Measurements from ENCODE around the gene RNF183. TPM values are rescaled to one million over a fixed set of nuclear protein-coding genes. Genes with fewer than 3 reads are reported as not detected.

RNF183 gene
- total RNA-seq, 1 donor from 2014 or later = not detected

DNA sequence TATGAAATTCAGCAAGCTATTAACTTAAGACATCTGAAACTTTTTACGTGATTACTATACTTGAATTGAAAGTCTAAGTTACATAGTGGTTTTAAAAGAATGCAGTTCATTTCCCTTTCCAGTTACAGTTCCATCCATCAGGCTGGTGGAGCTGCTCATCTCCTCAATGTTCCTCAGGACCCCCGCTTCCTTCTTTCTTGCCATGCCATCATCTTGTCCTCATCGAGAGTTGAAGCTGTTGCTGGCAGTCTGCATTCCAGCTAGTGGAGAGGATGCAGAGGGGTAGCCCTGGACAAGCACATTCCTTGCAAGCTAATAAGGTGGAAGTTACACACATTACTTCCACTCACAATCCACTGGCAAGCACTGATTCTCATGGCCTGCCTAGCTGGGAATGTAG lies 8.8 kb upstream of the RNF183 start:
- POLR2A ChIA-PET = no interaction called here

DNA sequence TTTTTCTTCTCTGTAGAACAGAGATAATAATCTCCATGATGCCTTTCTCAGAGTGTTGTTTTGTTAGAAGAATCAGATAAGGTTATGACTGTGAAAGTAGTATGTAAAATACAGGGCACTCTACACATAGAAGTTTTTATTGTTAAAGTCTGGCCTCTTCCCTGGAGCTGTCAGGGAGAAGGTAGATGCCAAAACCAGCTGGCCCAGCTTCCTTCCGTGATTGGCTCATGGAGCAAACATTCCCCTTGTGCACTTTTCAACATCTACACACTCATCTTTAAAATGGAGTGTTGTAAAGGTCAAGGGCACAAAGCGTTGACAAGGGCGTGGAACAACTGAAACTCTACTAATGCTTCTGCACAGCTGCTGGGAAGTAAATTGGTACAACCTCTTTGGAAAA lies 7.4 kb upstream of the RNF183 start:
- DNase-seq (no peak), ATAC-seq (ENCODE audit: low read depth) (no peak)
- Mint-ChIP-seq H3K4me1 (no peaks in the 10 kb centered on the region), H3K36me3 (ENCODE audit: low read depth) (no peaks in the 10 kb centered on the region), H3K27ac (no peak overlapping the region), H3K9me3 (no peaks in the 10 kb centered on the region), H3K4me3 (no peak overlapping the region), H3K27me3 (peaks cover 3% of the 10 kb centered on the region)
- intact Hi-C loops (cut with micrococcal nuclease) = no loop called here
- ChIA-PET POLR2A (interaction anchor here (1.0 kb wide), 1 partner anchor 100 kb away, joined by 3 read pairs; the partner anchor contains the start of genes C9orf43 and POLE3), CTCF (interaction anchor here (1.6 to 1.9 kb wide), 3 partner anchors 35 to 347 kb away, joined by 3 to 7 read pairs (median 3); partner anchors contain the start of genes CDC26 and PRPF4)
- TF ChIP-seq, protein P1, sequence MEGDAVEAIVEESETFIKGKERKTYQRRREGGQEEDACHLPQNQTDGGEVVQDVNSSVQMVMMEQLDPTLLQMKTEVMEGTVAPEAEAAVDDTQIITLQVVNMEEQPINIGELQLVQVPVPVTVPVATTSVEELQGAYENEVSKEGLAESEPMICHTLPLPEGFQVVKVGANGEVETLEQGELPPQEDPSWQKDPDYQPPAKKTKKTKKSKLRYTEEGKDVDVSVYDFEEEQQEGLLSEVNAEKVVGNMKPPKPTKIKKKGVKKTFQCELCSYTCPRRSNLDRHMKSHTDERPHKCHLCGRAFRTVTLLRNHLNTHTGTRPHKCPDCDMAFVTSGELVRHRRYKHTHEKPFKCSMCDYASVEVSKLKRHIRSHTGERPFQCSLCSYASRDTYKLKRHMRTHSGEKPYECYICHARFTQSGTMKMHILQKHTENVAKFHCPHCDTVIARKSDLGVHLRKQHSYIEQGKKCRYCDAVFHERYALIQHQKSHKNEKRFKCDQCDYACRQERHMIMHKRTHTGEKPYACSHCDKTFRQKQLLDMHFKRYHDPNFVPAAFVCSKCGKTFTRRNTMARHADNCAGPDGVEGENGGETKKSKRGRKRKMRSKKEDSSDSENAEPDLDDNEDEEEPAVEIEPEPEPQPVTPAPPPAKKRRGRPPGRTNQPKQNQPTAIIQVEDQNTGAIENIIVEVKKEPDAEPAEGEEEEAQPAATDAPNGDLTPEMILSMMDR (IDR thresholded peaks at IDR 0.05) = no peak

More for the DNA sequence above, 8.8 kb upstream of the RNF183 start:
- Mint-ChIP-seq H3K27ac (no peak overlapping the region), H3K4me3 (no peak overlapping the region), H3K9me3 (no peaks in the 10 kb centered on the region), H3K36me3 (ENCODE audit: low read depth) (no peaks in the 10 kb centered on the region), H3K27me3 (peaks cover 1% of the 10 kb centered on the region), H3K4me1 (no peaks in the 10 kb centered on the region)
- no peak for DNase-seq
- TF ChIP-seq, protein P1 (IDR thresholded peaks at IDR 0.05) = no peak
- ATAC-seq (ENCODE audit: low read depth) = no peak
- CTCF ChIA-PET = interaction anchor here (1.1 to 1.4 kb wide), 2 partner anchors 90 to 134 kb away, joined by 3 read pairs; no protein-coding TSS in a partner anchor
- intact Hi-C loops (cut with micrococcal nuclease) = no loop called here

DNA sequence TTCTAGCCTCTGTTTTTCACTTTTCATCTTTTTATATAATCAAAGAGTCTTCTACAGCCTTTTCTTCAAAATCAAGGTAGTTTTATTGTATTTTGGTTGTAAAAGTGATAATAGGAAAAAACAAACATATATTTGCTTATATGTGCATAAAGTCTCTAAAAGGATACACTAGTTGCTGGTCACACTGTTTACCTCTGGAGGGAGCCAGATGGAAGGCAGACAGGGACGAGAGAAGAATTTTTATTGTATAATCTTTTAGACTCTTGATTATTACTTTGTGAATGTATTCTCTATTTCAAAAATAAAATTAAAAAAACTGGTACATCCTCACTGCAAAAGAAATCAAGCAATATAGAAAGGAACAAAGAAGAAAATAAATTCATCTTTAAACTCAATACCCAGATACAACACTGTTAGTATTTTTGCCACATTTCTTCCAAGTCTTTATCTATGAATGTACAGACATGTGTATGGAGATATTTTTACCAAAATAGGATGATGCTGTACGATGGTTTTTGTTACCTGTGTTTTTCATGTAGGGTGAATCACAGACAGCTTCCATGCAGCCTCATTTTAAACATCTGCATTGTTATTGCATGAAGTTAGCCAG lies 6.1 kb upstream of the RNF183 start:
- H3K4me1 Mint-ChIP-seq = no peaks in the 10 kb centered on the region
- no peak for DNase-seq
- POLR2A ChIA-PET = no interaction called here

DNA sequence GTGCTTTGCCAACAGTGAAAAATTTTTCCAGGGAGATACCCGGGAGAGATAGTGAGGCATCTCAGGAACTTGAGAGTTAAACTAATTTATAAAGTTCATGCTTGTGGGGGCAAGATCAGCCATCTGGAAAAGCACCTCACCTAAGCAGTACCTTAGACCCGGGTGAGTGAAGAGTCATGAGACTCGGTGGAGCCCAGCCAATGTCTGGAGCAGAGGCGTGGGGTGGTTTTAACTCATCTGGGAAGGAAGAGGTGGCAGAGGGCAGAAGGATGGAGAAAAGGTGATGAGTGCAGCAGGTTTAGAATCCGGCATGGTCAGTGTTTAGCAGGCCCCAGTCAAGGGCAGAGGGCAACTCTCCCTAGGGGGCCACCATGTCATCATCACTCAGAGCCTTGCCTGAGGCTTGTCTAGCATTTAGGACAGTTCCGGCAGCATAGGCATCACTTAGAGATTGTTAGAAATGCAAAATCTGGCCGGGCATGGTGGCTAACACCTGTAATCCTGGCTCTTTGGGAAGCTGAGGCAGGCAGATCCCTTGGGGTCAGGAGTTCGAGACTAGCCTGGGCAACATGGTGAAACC lies 4.3 kb upstream of the RNF183 start:
- H3K9me3 Mint-ChIP-seq = no peaks in the 10 kb centered on the region
- DNase-seq = no peak
- H3K4me3 Mint-ChIP-seq = no peak overlapping the region
- H3K36me3 Mint-ChIP-seq (ENCODE audit: low read depth) = no peaks in the 10 kb centered on the region
- POLR2A ChIA-PET = no interaction called here
- TF ChIP-seq, protein P1 (IDR thresholded peaks at IDR 0.05) = no peak
- intact Hi-C loops (cut with micrococcal nuclease) = no loop called here
- H3K27ac Mint-ChIP-seq = no peak overlapping the region
- no peaks in the 10 kb centered on the region for H3K4me1 Mint-ChIP-seq
- H3K27me3 Mint-ChIP-seq = peaks cover 12% of the 10 kb centered on the region
- no peak for ATAC-seq (ENCODE audit: low read depth)
- CTCF ChIA-PET = no interaction called here

More for the DNA sequence above, 6.1 kb upstream of the RNF183 start:
- Mint-ChIP-seq H3K4me3 (no peak overlapping the region), H3K27ac (no peak overlapping the region), H3K27me3 (peaks cover 2% of the 10 kb centered on the region), H3K36me3 (ENCODE audit: low read depth) (no peaks in the 10 kb centered on the region), H3K9me3 (no peaks in the 10 kb centered on the region)
- TF ChIP-seq, protein P1 (IDR thresholded peaks at IDR 0.05) = no peak
- CTCF ChIA-PET = interaction anchor here (1.3 to 1.9 kb wide), 5 partner anchors 34 to 348 kb away, joined by 3 to 7 read pairs (median 3); partner anchors contain the start of genes CDC26 and PRPF4
- ATAC-seq (ENCODE audit: low read depth) = no peak
- intact Hi-C loops (cut with micrococcal nuclease) = loop anchor here (1.0 to 2.0 kb wide), 3 partner anchors 98 to 349 kb away; no protein-coding TSS in a partner anchor

DNA sequence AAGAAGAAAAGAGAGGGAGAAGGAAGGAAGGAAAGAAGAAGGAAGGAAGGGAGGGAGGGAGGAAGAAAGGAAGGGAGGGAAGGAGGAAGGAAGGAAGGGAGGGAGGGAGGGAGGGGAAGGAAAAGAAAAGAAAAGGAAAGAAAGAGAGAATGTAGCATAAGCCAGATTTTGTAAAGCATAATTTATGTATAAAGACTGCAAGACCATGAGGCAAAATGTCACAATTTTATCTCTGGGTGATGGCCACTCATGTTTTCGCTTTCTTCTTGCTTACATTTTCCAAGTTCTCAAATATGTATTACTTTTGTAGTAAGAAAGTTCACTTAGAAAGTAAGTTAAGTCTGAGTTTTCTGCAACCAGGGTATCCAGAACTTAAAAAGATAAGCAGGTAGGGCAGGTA lies 3.4 kb upstream of the RNF183 start:
- ATAC-seq (ENCODE audit: low read depth) (no peak), DNase-seq (no peak)
- Mint-ChIP-seq H3K27me3 (peaks cover 16% of the 10 kb centered on the region), H3K36me3 (ENCODE audit: low read depth) (no peaks in the 10 kb centered on the region), H3K4me3 (no peak overlapping the region), H3K9me3 (no peaks in the 10 kb centered on the region), H3K27ac (no peak overlapping the region), H3K4me1 (no peaks in the 10 kb centered on the region)
- ChIA-PET CTCF (no interaction called here), POLR2A (no interaction called here)
- TF ChIP-seq, protein P1 (IDR thresholded peaks at IDR 0.05) = no peak
- intact Hi-C loops (cut with micrococcal nuclease) = no loop called here

All from activated B cell treated with CpG ODN at 0.5 μM for 24 hours (primary cell).